ENCODE data around the gene SOX12. TPM values are rescaled to one million over a fixed set of nuclear protein-coding genes. Genes with fewer than 3 reads are reported as not detected.
A peak's percentile ranks its signal among the peaks of the same experiment; 100 is the strongest.

Gene SOX12
- total RNA-seq, 1 experiment from 2014 or later = 41.0 TPM

DNA sequence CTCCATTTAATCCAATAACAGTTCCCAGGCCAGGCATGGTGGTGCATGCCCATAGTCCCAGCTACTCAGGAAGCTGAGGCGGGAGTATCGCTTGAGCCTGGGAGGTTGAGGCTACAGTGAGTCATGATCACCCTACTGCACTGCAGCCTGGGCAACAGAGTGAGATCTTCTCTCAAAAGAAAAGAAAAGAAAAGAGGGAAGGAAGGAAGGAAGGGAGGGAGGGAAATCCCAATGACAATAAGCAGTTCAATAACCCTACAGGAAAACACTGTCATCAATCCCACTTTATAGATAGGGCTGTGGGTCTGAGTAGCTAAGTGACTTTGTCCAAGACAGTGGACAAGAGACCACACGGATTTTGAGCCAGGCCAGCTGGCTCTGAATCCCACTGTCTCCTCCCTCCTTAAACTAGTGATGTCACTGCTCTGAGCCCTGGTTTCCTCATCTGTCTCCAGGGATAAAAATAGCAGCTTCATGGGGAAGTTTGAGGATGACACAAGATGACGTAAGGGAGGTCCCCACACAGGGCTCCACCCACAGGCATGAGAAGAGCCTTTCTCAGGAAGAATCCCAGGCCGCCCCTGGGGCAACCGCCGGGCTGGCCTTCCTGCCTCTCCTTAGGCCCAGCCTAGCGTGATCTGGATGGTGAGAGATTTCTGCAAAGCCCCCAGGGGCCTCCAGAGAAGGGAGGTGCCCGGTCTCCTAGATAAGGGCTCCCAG, 48.0 kb downstream of the SOX12 start:
- H3K27ac ChIP-seq (ENCODE audit: low read depth, low read length, poor library complexity, severe bottlenecking) = peak overlapping the region; percentile 86
- peaks cover 33% of the 10 kb centered on the region for H3K4me1 ChIP-seq (ENCODE audit: insufficient read depth, low read length, poor library complexity, severe bottlenecking)
- H3K27me3 ChIP-seq (replicated peaks; ENCODE audit: insufficient read depth, low read depth, low read length, poor library complexity) = no peaks in the 10 kb centered on the region
- ChIA-PET POLR2A (ENCODE audit: low non-redundant PET) (no interaction called here), CTCF (no interaction called here)
- H3K9me3 ChIP-seq (ENCODE audit: low read depth, low read length, poor library complexity, severe bottlenecking) = no peaks in the 10 kb centered on the region
- TF ChIP-seq, protein P1, sequence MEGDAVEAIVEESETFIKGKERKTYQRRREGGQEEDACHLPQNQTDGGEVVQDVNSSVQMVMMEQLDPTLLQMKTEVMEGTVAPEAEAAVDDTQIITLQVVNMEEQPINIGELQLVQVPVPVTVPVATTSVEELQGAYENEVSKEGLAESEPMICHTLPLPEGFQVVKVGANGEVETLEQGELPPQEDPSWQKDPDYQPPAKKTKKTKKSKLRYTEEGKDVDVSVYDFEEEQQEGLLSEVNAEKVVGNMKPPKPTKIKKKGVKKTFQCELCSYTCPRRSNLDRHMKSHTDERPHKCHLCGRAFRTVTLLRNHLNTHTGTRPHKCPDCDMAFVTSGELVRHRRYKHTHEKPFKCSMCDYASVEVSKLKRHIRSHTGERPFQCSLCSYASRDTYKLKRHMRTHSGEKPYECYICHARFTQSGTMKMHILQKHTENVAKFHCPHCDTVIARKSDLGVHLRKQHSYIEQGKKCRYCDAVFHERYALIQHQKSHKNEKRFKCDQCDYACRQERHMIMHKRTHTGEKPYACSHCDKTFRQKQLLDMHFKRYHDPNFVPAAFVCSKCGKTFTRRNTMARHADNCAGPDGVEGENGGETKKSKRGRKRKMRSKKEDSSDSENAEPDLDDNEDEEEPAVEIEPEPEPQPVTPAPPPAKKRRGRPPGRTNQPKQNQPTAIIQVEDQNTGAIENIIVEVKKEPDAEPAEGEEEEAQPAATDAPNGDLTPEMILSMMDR (conservative IDR thresholded peaks at IDR 0.05; ENCODE audit: low read depth, low read length) = no peak
- no peak for TF ChIP-seq EZH2 (IDR thresholded peaks at IDR 0.05; ENCODE audit: borderline replicate concordance, low read depth, low read length, poor library complexity, severe bottlenecking)
- BruUV-seq (replicated peaks) = no TSS peak
- H3K36me3 ChIP-seq (ENCODE audit: insufficient read depth, low read length, poor library complexity, severe bottlenecking) = no peaks in the 10 kb centered on the region
- H3K4me3 ChIP-seq (ENCODE audit: low read depth, low read length, poor library complexity, severe bottlenecking) = no peak overlapping the region
- intact Hi-C loops (cut with micrococcal nuclease; ENCODE audit: unreplicated experiment) = no loop called here
- peak; percentile 74 for DNase-seq (ENCODE audit: low spot score)

DNA sequence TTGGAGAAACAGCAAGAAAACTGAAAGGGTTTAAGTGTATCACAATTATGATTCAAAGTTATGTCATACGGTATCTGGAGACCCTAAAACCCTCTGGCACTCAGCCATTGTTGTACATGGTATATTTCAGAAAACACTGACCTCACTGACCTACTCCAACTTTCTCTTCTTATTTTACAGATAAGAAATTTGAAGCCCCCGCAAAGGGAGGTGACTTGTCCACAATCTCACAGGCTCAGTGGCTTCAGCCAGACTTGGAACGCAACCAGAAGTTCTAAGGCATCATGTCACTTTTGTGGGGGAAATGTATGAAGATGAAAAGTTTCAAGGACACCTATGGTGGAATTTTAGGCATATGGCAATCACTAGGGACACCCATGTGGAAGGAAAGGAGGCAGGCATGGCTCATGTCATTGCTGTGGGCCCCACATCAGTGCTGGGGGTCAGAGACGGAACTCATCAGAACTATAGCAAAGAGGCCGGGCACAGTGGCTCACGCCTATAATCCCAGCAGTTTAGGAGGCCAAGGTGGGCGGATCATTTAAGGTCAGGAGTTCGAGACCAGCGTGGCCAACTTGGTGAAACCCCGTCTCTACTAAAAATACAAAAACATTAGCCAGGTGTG, 50.0 kb downstream of the SOX12 start:
- peak overlapping the region; percentile 24 for H3K27ac ChIP-seq (ENCODE audit: low read depth, low read length, poor library complexity, severe bottlenecking)
- no peak overlapping the region for H3K4me3 ChIP-seq (ENCODE audit: low read depth, low read length, poor library complexity, severe bottlenecking)
- H3K4me1 ChIP-seq (ENCODE audit: insufficient read depth, low read length, poor library complexity, severe bottlenecking) = peaks cover 42% of the 10 kb centered on the region
- no peaks in the 10 kb centered on the region for H3K9me3 ChIP-seq (ENCODE audit: low read depth, low read length, poor library complexity, severe bottlenecking)
- intact Hi-C loops (cut with micrococcal nuclease; ENCODE audit: unreplicated experiment) = no loop called here
- H3K27me3 ChIP-seq (replicated peaks; ENCODE audit: insufficient read depth, low read depth, low read length, poor library complexity) = no peaks in the 10 kb centered on the region
- ChIA-PET CTCF (no interaction called here), POLR2A (ENCODE audit: low non-redundant PET) (interaction anchor here (0.6 to 0.7 kb wide), 2 partner anchors 8 to 375 kb away, joined by 3 to 4 read pairs; no protein-coding TSS in a partner anchor)
- no peak for DNase-seq (ENCODE audit: low spot score)
- TF ChIP-seq, protein P1 (conservative IDR thresholded peaks at IDR 0.05; ENCODE audit: low read depth, low read length) = no peak
- H3K36me3 ChIP-seq (ENCODE audit: insufficient read depth, low read length, poor library complexity, severe bottlenecking) = no peaks in the 10 kb centered on the region
- no TSS peak for BruUV-seq (replicated peaks)

DNA sequence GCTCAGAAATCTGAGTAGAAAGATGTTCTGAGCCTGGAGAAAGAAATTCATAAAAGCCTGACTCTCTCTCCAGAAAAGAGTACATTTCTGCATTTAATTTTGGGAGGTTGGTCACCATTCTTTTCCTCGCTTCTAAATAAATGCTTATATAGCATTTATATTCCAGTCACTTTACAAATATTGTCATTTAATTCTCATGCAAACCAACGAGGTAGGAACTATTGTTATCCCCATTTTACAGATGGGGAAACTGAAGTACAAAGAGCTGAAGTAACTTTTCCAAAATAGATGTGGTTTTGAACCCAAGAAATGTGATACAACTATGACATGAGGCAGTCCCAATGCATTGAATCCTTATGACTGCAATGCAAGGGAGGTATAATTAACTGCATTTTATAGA, 50.7 kb downstream of the SOX12 start:
- no TSS peak for BruUV-seq (replicated peaks)
- Histone ChIP-seq H3K9me3 (ENCODE audit: low read depth, low read length, poor library complexity, severe bottlenecking) (no peaks in the 10 kb centered on the region), H3K27me3 (replicated peaks; ENCODE audit: insufficient read depth, low read depth, low read length, poor library complexity) (no peaks in the 10 kb centered on the region), H3K27ac (ENCODE audit: low read depth, low read length, poor library complexity, severe bottlenecking) (no peak overlapping the region), H3K4me1 (ENCODE audit: insufficient read depth, low read length, poor library complexity, severe bottlenecking) (peaks cover 40% of the 10 kb centered on the region), H3K4me3 (ENCODE audit: low read depth, low read length, poor library complexity, severe bottlenecking) (no peak overlapping the region), H3K36me3 (ENCODE audit: insufficient read depth, low read length, poor library complexity, severe bottlenecking) (no peaks in the 10 kb centered on the region)
- CTCF ChIA-PET = no interaction called here
- no peak for DNase-seq (ENCODE audit: low spot score)
- POLR2A ChIA-PET (ENCODE audit: low non-redundant PET) = no interaction called here
- TF ChIP-seq, protein P1 (conservative IDR thresholded peaks at IDR 0.05; ENCODE audit: low read depth, low read length) = no peak
- no peak for TF ChIP-seq EZH2 (IDR thresholded peaks at IDR 0.05; ENCODE audit: borderline replicate concordance, low read depth, low read length, poor library complexity, severe bottlenecking)
- intact Hi-C loops (cut with micrococcal nuclease; ENCODE audit: unreplicated experiment) = no loop called here

All from A673 (cell line).